CD4-positive, alpha-beta T cell (primary cell): ENCODE measurements around the gene MEI1. TPM values are rescaled to one million over a fixed set of nuclear protein-coding genes. Genes with fewer than 3 reads are reported as not detected.

Experiments used
- ATAC-seq: fragments of 200-7000 bp; cut with Tn5 transposase; one replicate; pipeline ENCODE4 v1.10.0; 2022; ENCODE audit warnings: mild to moderate bottlenecking; ENCODE audit not compliant: poor library complexity
- CTCF ChIA-PET: fragments of 350-600 bp; sonication (Branson Sonifier 250); formaldehyde crosslinking; loops from one replicate; lab custom pipeline; 2021; ENCODE audit warnings: antibody characterized with exemption, inconsistent platforms; lab: Charles Lee
- POLR2A ChIA-PET: fragments of 350-600 bp; sonication (Branson Sonifier 250); formaldehyde crosslinking; loops from one replicate; lab custom pipeline; 2021; ENCODE audit warnings: antibody characterized with exemption, inconsistent platforms; lab: Charles Lee
- DNase-seq, 14 experiments: peaks; one replicate each; pipeline ENCODE4 v3.0.0-alpha.2; 2013 to 2020; ENCODE audit warnings: mixed read lengths in 2 of 14
- H3K27ac ChIP-seq, 2 donors: one replicate each; pipeline versions ENCODE4 v1.5.1 to v1.7.0; 2013; ENCODE audit warnings: low read length in 2 of 2, low read depth in 1 of 2, mild to moderate bottlenecking in 1 of 2
- H3K27me3 ChIP-seq, 2 experiments: 1 replicate in 1 of 2; 2 replicates in 1 of 2; pipeline versions ENCODE4 v1.6.1 to v1.7.0; 2013; ENCODE audit warnings: low read length in 2 of 2, control low read depth in 1 of 2, mild to moderate bottlenecking in 1 of 2, moderate library complexity in 1 of 2; ENCODE audit not compliant: insufficient read depth in 2 of 2, control insufficient read depth in 1 of 2
- H3K36me3 ChIP-seq: one replicate; pipeline ENCODE4 v1.6.1; 2013; ENCODE audit warnings: low read length, control low read depth; ENCODE audit not compliant: insufficient read depth
- H3K4me1 ChIP-seq: one replicate; pipeline ENCODE4 v1.6.1; 2013; ENCODE audit warnings: low read length, control low read depth; ENCODE audit not compliant: insufficient read depth
- H3K4me3 ChIP-seq: one replicate; pipeline ENCODE4 v1.5.1; 2013; ENCODE audit warnings: mild to moderate bottlenecking, low read length, moderate library complexity
- H3K9me3 ChIP-seq, 2 experiments: 1 replicate in 1 of 2; 2 replicates in 1 of 2; pipeline versions ENCODE4 v1.6.1 to v1.7.0; 2013; ENCODE audit warnings: low read length in 2 of 2, mild to moderate bottlenecking in 2 of 2, control low read depth in 1 of 2, moderate library complexity in 1 of 2; ENCODE audit not compliant: control insufficient read depth in 1 of 2, insufficient read depth in 1 of 2
- H3K27ac Mint-ChIP-seq: one replicate; pipeline ENCODE4 v1.8.0; 2020; ENCODE audit warnings: mixed read lengths
- H3K27me3 Mint-ChIP-seq: one replicate; pipeline ENCODE4 v1.8.0; 2021; ENCODE audit warnings: mixed read lengths
- H3K36me3 Mint-ChIP-seq: one replicate; pipeline ENCODE4 v1.8.0; 2021; ENCODE audit warnings: low read depth, mixed read lengths
- H3K4me1 Mint-ChIP-seq: one replicate; pipeline ENCODE4 v1.8.0; 2021; ENCODE audit warnings: low read depth, mixed read lengths
- H3K4me3 Mint-ChIP-seq: one replicate; pipeline ENCODE4 v1.8.0; 2020; ENCODE audit warnings: mild to moderate bottlenecking, mixed read lengths
- H3K9me3 Mint-ChIP-seq: one replicate; pipeline ENCODE4 v1.8.0; 2020; ENCODE audit warnings: mixed read lengths
- CTCF ChIP-seq: fragments of 200-600 bp; IDR thresholded peaks from one replicate; pipeline ENCODE4 v1.8.0; 2022; ENCODE audit warnings: antibody characterized with exemption, mild to moderate bottlenecking
- intact Hi-C, 2 experiments: fragments of 100-400 bp; cut with DNase I in 1 of 2; cut with micrococcal nuclease in 1 of 2; formaldehyde crosslinking; loops; one replicate each; pipeline versions ENCODE4 v1.15.1 to v1.9.0; 2023 to 2025; cut with DNase I, micrococcal nuclease
- total RNA-seq, 174 experiments: library from RNA in 2 of 174; stranded (reverse) in 2 of 174; gene quantifications; one replicate each; pipeline ENCODE4 v1.2.3 and lab custom pipeline; 2021 to 2026

MEI1 gene
- total RNA-seq, 2 experiments from 2014 or later, result 64.4 to 81.0 TPM

GRCh38 chr22:41695211-41695610, 4.1 kb upstream of the MEI1 start:
- ATAC-seq (no peak), DNase-seq (no peak)
- H3K27ac ChIP-seq, result no peak overlapping the region
- H3K4me1 Mint-ChIP-seq, result peaks cover 22% of the 10 kb centered on the region
- peaks cover 8% of the 10 kb centered on the region for H3K36me3 ChIP-seq
- no peaks in the 10 kb centered on the region for H3K9me3 ChIP-seq
- ChIA-PET CTCF (no interaction called here), POLR2A (no interaction called here)
- TF ChIP-seq CTCF, result no peak
- H3K4me1 ChIP-seq, result peaks cover 24% of the 10 kb centered on the region
- no peaks in the 10 kb centered on the region for H3K27me3 ChIP-seq
- H3K9me3 Mint-ChIP-seq, result no peaks in the 10 kb centered on the region
- H3K36me3 Mint-ChIP-seq, result no peaks in the 10 kb centered on the region
- H3K27me3 Mint-ChIP-seq, result no peaks in the 10 kb centered on the region
- H3K27ac Mint-ChIP-seq, result no peak overlapping the region
- intact Hi-C loops, result loop anchor here (5.0 to 10.0 kb wide), 4 partner anchors 82 to 262 kb away; partner anchors contain the start of gene CCDC134 (in 1 of the 2)
- no peak overlapping the region for H3K4me3 ChIP-seq
- H3K4me3 Mint-ChIP-seq, result no peak overlapping the region

GRCh38 chr22:41696703-41697102, 2.6 kb upstream of the MEI1 start:
- Histone ChIP-seq H3K36me3 (peaks cover 8% of the 10 kb centered on the region), H3K27ac (no peak overlapping the region), H3K4me1 (peaks cover 24% of the 10 kb centered on the region), H3K9me3 (no peaks in the 10 kb centered on the region), H3K27me3 (no peaks in the 10 kb centered on the region), H3K4me3 (no peak overlapping the region)
- Mint-ChIP-seq H3K36me3 (no peaks in the 10 kb centered on the region), H3K27ac (no peak overlapping the region), H3K4me3 (peak overlapping the region; percentile 59), H3K4me1 (peaks cover 12% of the 10 kb centered on the region), H3K9me3 (no peaks in the 10 kb centered on the region), H3K27me3 (no peaks in the 10 kb centered on the region)
- CTCF ChIA-PET, result interaction anchor here (1.1 to 2.8 kb wide), 28 partner anchors 9 to 393 kb away, joined by 3 to 21 read pairs (median 5); partner anchors contain the start of genes CCDC134, NDUFA6, SNU13 and SREBF2
- TF ChIP-seq CTCF, result no peak
- DNase-seq (no peak), ATAC-seq (no peak)
- POLR2A ChIA-PET, result interaction anchor here (1.1 to 4.0 kb wide), 9 partner anchors 8 to 315 kb away, joined by 3 to 63 read pairs (median 8); partner anchors contain the start of genes CCDC134, SNU13 and TEF
- intact Hi-C loops, result loop anchor here (1.0 to 10.0 kb wide), 7 partner anchors 81 to 261 kb away; partner anchors contain the start of gene CCDC134 (in 2 of the 2)

- H3K27ac ChIP-seq, result no peak overlapping the region
- peak; percentile 78 for ATAC-seq
- peak; percentile 84 to 98 (median 92) for DNase-seq
- Mint-ChIP-seq H3K36me3 (no peaks in the 10 kb centered on the region), H3K27me3 (no peaks in the 10 kb centered on the region), H3K27ac (no peak overlapping the region), H3K4me1 (peaks cover 12% of the 10 kb centered on the region), H3K9me3 (no peaks in the 10 kb centered on the region), H3K4me3 (peak overlapping the region; percentile 59)
- H3K27me3 ChIP-seq, result no peaks in the 10 kb centered on the region
- H3K4me3 ChIP-seq, result peak overlapping the region; percentile 24
- ChIA-PET POLR2A (interaction anchor here (0.6 to 4.0 kb wide), 10 partner anchors 8 to 316 kb away, joined by 3 to 63 read pairs (median 8); partner anchors contain the start of genes CCDC134, SNU13 and TEF), CTCF (interaction anchor here (0.5 to 2.8 kb wide), 35 partner anchors 9 to 393 kb away, joined by 3 to 21 read pairs (median 4); partner anchors contain the start of genes CCDC134, CENPM, NDUFA6 and SNU13)
- peaks cover 24% of the 10 kb centered on the region for H3K4me1 ChIP-seq
- intact Hi-C loops, result loop anchor here (1.0 to 10.0 kb wide), 7 partner anchors 80 to 260 kb away; partner anchors contain the start of gene CCDC134 (in 2 of the 2)
- H3K36me3 ChIP-seq, result peaks cover 8% of the 10 kb centered on the region
- H3K9me3 ChIP-seq, result no peaks in the 10 kb centered on the region
- TF ChIP-seq CTCF, result peak; percentile 98
These were observed 2.1 kb upstream of the MEI1 start for GRCh38 chr22:41697126-41697775.
